ENCODE measurements around the gene SMTNL2.
"Not testable (repeated sequence)": the region's sequence is repeated elsewhere in the genome, so short reads cannot be mapped to it uniquely, and the experiment has no call there.

Gene SMTNL2

GRCh38 chr17:4604736-4605135 is 20.4 kb downstream of the SMTNL2 start:
- DNase-seq, result not testable (repeated sequence)

DNA sequence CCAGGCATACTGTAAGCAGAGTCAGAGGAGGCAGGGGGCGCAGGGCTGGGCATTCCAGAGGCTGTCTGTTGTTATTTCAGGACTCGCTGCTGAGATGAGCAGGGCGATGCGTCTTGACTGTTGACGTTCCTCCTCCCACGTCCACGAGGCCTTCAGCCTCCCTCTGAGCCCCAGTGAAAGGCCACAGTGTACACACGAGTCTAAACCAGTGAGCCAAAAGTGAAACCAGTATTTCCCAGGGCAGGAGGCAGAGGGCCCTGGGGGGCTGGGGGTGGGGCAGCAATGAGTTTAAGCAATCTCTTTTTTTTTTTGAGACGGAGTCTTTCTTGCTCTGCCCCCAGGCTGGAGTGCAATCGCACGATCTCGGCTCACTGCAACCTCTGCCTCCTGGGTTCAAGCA is 21.5 kb downstream of the SMTNL2 start:
- no peak for DNase-seq

GRCh38 chr17:4607261-4607741 is 23.0 kb downstream of the SMTNL2 start:
- DNase-seq, result no peak

DNA sequence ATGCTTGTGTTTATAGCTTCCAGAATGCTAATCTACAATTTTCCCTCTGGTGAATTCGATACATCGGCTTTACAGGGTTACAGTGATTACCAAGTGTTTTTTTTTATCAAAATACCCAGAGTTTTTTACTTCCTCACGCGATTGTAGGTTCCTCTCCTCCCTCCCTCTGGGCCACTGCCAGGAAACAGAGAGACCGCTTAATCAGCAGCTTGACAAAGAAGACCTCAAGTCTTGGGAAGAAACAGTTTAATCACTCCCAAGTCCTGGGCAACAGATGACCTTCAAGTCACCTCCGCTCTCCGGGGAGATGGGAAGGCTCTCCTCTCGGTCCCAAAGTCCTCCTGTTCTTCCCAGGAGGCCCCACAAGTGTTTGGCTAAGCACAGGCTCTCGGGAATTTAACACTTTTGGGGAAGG is 23.5 kb downstream of the SMTNL2 start:
- no peak for DNase-seq

DNA sequence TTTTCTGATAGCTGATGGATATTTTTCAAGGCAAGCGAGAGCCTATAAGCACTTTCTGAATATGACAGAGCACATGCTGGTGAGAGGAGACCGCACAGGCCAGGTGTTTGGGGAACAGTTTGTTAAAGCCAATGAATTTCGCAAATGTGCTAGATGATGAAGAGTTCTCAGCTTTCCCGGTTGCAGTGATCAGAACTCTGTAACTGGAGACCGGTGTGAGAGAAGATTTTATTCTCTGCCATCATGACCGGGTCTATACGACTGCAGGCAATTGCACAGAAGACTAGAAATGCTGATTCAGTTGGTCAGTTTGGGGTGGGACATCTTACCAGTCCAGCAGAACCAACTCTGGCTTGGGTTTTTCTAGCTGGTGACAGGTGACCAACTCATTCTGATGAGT is 25.4 kb downstream of the SMTNL2 start:
- DNase-seq, result no peak

- DNase-seq, result no peak
Observed at GRCh38 chr17:4610162-4610561, 25.8 kb downstream of the SMTNL2 start.

DNA sequence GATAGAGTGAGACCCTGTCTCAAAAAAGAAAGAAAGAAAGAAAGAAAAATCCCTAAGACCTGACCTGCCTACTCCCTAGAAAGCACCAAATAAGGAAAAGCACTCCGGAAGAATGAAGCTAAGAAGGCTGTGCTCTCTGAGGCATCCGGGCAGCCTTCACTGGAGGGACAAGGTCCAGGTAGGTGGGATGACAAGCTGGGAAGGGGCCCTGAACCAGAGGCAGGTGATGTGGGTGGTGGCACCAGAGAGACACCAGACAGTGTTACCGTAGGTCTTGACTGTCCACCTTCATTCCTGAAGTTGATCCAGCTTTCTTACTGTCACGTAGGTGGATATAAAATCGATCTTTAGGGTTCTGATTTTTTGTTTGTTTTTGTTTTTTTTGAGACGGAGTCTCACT is 26.3 kb downstream of the SMTNL2 start:
- DNase-seq, result no peak

- DNase-seq, result no peak
Observed at GRCh38 chr17:4616476-4616875, 32.1 kb downstream of the SMTNL2 start.

GRCh38 chr17:4617090-4617489 is 32.8 kb downstream of the SMTNL2 start:
- no peak for DNase-seq

GRCh38 chr17:4617590-4618351 is 33.4 kb downstream of the SMTNL2 start:
- no peak for DNase-seq

DNA sequence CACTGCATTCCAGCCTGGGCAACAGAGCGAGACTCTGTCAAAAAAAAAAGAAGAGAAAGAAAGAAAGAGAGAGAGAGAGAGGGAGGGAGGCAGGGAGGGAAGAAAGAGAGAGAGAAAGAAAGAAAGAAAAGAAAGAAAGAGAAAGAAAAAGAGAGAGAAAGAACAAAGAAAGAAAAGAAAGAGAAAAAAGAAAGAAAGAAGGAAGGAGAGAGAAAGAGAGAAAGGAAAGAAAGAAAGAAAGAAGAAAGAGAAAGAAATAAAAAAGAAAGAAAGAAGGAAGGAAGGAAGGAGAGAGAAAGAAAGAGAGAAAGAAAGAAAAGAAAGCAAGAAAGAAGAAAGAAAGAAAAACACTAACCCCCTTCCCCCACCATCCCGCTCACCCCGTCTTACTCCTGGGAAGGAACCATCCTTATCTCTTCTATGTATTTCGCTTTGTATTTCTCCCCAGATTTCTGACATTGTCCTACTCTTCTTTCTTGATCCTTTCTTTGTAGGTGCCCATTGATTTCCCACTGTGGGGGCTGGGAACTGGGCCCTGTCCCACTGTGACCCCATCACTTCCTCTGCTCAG is 36.3 kb downstream of the SMTNL2 start:
- no peak for DNase-seq

GRCh38 chr17:4622375-4622774 is 38.0 kb downstream of the SMTNL2 start:
- no peak for DNase-seq

- no peak for DNase-seq
Observed at GRCh38 chr17:4623249-4623648, 38.9 kb downstream of the SMTNL2 start.

GRCh38 chr17:4624451-4624911 is 40.2 kb downstream of the SMTNL2 start:
- DNase-seq, result not testable (repeated sequence)

DNA sequence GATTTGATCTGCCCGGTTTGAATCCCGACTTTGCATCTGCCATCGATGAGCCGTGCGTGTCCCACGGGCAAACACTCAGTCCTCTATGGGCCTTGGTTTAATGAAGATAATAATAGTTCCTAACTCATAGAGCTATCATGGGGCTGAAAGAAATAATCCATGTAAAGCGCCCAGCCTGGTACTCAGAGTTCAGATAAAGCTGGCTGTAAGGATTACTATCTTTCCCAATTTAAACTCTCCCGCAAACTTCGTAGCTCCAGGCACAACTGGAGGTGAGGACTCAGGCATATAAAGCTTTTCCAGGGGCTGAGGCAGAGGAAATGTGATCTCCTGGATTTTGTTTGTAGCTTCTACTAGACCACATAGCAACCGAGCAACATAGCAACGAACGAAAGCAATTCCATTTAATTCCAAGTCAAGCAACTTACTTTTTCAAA is 40.9 kb downstream of the SMTNL2 start:
- no peak for DNase-seq

GRCh38 chr17:4626734-4627256 is 42.5 kb downstream of the SMTNL2 start:
- DNase-seq, result no peak

GRCh38 chr17:4631431-4631830 is 47.1 kb downstream of the SMTNL2 start:
- no peak for DNase-seq

DNA sequence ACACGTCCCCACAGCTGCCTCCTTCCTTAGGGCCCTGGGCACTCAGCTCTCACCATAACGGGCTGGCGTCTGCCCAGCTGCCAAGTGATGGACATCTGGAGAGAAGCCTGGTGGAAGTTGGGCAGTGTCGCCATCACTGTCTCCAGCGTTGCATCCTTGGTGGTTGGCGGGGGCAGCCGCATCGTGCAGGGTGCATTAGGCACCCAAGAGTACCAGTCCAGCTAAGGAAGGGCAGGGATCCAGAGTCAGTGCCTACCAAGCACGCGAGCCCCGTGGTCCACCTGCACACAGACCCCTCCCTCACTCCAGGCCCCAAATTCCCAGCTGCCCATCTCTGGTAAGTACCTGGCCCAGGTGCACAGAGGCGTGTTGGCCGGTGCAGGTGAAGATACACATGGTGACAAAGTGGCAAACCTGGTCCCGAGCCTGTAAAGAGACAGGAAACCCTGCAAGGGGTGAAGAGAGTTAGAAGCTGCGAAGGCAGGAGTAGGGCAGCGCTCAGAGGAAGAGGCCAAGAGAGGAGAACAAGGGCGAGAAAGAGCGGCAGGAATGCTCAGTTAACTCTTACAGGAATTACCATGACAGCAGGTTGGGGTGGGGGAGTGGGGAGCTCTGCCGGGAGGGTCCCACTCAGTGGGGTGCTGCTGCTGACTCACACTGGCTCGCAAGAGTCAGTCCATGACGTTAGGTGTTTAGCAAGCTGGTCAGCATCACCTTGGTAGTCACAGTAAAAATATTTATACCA is 47.7 kb downstream of the SMTNL2 start:
- no peak for DNase-seq

DNA sequence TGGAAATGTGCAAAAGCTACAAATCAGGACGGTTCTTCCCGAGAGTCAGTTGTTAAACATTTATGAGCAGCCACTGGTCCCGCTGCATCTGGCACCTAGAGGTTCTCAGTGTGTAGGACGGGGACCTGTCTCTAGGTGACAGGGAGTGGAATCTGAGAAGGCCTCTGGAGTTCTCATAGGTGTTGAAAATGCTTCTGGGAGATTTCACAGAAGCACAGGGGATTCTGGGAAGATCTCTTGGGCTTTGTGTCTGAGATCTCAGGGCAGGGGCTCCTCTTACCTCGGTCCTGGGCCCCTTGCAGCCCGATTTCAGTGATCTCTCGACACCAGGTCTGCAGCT is 48.2 kb downstream of the SMTNL2 start:
- DNase-seq, result no peak

DNA sequence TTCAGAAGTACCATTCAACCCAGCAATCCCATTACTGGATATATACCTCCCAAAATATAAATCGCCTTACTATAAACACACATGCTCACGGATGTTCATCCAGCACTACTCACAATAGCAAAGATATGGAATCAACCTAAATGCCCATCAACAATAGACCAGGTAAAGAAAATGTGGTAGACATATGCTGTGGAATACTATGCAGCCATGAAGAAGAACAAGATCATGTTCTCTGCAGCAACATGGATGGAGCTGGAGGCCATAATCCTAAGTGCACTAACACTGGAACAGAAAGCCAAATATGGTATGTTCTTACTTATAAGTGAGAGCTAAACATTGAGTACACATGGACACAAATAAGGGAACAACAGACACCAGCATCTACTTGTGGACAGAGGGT is 49.3 kb downstream of the SMTNL2 start:
- DNase-seq, result no peak

DNA sequence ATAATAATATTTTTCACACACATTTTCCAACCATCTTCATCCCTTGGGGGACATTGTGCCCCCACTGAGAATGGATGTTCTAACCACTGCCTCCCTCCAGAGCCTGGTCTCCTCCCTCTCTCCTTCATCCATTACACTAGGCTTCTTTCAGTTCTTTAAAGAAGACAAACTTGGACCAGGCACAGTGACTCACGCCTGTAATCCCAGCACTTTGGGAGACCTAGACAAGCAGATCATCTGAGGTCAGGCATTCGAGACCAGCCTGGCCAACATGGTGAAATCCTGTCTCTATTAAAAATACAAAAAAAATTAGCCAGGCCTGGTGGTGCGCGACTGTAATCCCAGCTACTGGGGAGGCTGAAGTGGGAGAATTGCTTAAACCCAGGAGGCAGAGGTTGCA is 50.6 kb downstream of the SMTNL2 start:
- no peak for DNase-seq

- peak; percentile 40 for DNase-seq
Observed at GRCh38 chr17:4635823-4636375, 51.6 kb downstream of the SMTNL2 start.

GRCh38 chr17:4636474-4637100 is 52.3 kb downstream of the SMTNL2 start:
- no peak for DNase-seq
